Measurements from ENCODE around the gene SIRPD.
"Not testable (repeated sequence)": the region's sequence is repeated elsewhere in the genome, so short reads cannot be mapped to it uniquely, and the experiment has no call there.

The SIRPD gene

DNA sequence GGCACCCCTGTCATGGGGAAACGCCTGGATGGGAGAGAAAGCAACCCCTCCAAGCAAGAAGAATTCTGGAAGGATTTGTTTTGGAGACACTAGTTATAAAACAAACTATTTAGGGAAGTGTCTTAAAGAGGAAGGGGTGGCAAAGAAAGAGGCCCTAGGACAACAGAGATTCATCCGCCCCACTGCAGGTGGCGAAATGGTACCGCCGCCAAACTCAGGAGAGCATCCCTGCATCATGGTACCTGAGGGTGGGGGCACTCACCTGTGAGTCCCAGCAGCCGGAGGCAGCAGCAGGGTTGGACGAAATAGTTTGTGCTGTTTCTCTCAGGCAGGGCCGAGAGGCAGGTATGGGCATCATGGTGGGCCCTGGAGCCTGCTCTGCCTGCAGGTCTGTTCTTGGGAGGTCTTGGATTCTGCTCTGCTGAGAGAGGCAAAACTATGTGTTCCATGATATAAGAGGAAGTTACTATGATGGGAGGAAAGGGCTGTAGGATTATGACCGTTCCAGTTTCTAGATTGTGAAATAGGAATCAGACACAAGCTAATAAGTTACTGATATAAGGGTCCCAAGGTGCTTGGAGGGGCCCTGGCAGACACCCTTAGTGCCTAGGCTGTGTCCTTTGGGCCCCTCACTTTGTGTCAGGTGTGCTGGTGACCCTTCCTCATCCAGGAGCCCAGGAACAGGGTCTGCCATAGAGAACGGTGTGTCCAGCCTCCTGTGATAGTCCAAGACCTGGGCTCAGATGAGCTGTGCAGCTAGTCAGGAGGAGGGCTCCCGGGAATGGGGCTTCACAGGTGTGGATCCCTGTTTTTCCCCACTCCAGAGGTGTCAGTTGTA, 20.4 kb downstream of the SIRPD start:
- DNase-seq: no peak

DNA sequence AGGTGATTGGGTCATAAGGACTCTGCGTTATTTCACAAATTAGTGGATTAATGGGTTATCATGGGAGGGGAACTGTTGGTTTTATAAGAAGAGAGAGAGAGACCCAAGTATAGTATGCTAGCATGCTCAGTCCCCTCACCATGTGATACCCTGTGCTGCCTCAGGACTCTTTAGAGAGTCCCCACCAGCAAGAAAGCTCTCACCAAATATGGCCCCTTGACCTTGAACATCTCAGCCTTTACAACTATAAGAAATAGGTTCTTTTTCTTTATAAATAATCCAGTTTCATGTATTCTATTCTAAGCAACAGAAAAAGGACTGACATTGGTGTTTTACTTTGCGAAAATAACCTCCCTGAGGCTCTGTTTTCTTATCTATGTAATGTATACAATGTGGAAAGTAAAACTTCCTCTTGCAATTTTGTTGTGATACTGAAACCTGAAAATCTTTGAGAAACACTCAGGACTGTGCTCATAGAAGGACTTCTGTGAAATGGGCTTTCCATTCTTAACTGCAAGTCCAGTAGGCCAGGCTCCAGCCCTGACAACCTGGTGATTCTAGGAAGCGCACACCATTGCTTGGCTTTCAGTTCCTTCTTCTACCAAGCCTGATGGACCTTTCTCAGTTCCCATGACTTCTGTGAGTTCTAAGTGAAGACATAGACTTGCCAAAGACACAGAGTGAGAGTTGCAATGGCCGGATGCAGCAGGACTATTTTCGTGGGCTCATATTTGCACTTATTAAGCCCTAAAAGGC, 21.9 kb downstream of the SIRPD start:
- DNase-seq: no peak

DNA sequence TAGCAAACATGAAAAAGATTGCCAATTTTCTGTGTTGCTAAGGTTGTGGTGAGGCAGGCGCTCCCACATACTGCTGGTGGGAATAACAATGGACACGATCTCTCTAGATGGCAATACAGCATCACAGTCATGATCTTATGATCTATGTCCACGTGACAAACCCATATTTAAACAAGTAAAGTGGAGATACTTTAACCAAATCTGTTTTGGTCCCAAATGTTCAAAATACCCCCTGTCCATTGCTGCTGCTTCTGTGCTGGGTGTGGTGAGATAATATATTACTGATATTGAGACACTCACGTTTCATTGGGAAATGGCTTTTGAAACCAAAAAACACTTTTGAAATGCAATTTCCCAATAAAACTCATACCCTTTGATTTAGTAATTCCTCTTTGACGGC, 23.0 kb downstream of the SIRPD start:
- DNase-seq: no peak

DNA sequence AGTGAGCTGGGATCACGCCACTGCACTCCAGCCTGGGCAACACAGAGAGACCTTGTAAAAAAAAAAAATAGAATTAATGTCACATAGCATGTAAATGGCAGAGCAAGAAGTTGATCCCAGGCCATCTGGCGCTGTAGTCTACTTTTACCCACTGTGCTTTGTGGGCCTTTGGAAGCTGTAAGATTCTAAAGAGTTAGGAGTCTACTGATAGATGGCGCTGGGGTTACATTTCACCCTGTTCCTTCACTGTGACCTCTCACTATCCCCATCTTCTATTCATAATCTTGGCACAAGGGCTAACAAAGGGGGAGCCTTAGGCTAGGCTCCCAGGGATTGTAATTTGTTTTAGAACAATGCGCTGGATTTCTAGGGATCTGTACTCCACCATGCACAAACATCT, 24.4 kb downstream of the SIRPD start:
- DNase-seq: no peak

DNA sequence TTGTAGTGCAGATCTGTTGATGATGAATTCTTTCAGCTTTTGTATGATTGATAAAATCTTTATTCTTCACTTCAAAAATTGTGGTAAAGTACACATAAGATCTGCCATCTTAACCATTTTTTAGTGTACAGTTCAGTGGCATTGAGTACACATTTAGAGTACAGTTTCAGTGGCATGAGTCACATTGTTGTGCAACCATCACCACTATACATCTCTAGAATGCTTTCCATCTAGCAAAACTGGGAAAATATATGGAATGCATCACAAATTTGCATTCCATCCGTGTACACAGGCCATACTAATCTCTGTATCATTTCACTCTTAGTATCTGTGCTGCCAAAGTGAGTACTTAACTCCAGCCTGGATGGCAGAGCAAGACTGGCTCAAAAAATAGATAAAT, 28.7 kb downstream of the SIRPD start:
- DNase-seq: no peak

DNA sequence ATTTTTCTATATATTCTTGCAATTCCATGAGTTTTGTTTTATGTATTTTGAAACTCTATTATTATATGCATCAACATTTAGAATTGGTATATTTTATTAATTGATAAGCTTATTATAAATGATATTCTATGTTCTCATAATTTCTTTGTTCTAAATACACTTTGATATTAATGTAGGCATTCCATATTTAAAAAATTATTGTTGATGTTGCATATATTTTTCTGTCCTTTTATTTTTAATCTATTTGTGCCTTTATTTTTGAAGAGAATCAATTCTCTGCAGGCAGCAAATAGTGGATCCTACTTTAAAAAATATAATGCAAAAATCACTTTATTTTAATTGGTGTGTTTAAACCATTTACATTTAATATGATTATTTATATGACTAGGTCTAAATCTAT, 29.6 kb downstream of the SIRPD start:
- DNase-seq: no peak

DNA sequence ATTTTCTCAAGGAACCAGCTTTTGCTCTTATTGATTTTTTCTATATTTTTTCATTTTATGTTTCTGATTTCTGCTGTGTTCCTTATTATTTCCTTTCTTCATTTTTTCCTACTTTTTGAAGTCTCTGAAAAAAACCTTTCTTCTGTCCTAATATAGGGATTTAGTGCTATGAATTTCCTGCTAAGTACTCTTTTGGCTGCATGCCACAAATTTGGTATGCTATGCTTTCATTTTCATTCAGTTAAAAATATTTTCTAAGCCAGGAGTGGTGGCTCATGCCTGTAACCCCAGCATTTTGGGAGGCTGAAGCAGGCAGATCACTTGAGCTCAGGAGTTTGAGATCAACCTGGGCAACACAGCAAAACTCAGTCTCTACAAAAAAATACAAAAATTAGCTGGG, 30.6 kb downstream of the SIRPD start:
- no peak for DNase-seq

DNA sequence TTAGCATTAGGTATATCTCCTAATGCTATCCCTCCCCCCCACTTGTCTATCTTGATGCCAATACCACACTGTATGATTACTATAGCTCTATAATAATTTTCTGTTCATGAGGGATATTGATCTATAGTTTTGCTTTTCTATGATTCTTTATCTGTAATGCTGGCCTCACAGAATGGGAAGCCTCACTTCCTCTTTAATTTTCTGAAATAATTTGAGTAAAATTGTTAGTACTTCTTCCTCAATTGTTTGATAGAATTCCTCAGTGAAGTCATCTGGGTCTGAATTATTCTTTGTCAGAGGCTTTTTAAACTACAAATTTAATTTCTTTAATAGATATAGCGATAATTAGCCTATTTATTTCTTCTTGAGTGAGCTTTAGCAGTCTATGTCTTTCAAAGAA, 31.2 kb downstream of the SIRPD start:
- no peak for DNase-seq

DNA sequence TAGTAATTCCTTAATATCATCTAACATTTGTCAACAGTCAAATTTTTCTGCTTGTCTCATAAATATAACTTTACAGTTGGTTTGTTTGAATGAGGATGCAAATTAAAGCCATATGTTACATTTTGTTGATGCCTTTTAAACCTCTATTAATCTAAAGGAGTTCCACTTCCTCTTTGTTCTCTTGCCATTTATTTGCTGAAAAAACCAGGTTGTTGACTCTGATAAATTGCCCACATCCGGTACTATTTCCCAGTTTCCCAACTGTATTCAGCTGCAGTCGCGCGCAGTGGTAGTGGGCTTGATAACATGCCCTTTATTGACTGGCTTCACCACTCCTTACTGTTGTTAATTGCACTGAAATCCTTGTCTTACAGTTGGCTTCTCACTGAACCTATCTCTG, 33.5 kb downstream of the SIRPD start:
- DNase-seq: no peak

DNA sequence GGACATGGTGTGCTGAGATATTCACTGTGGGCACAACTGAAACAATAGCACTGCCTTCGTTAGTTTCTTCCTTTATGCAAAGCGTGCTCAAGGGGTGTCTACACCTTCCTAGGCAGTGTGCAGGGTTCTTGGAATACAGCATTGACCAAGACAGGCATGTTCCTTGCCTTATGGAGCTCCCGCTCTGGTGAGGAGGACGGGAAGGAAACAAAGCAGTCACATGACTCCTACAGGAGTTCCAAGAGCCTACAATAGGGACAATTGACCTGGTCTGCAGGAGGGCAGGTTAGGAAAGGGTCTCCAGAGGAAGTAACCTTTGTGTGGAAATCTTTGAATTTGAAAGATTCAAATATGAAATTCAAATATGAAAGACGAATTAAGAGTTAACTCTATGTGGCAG, 40.5 kb downstream of the SIRPD start:
- no peak for DNase-seq

DNA sequence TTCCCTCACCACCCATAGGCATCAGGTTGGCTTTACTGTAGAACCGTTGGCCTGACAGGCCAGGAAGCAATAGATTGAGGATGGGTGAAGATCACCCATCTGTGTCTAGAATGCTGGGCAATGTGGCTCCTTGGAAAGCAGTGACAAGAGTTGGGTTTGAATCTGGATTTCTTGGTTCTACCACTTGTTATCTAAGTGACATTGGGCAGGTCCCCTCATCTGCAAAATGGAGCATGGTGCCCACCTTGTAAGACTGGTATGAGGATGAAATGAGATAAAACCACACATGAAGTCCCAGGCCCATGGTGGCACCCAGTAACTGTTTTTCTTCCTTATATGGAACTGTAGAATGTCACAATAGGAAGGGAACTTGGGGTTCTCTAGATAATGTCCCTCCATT, 43.7 kb downstream of the SIRPD start:
- DNase-seq: no peak

DNA sequence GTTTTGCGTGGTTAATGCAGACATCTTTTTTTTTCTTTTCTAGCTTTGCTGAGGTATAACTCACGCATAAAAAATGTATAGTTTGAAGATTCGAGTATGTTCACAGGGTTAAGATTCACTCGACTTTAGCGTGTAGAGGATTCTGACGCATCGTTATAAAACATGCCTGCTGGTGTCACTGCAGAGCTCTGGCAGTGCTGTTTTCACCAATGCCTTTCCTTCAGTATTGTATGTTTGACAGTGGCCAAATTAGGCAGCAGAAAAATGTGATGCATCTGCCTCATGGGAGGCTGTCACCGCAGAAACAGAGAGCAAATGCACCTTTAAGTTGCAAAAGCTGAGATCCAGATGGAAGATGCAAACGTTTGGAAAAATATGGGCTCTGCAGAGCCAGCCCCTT, 48.3 kb downstream of the SIRPD start:
- DNase-seq: peak; percentile 2

DNA sequence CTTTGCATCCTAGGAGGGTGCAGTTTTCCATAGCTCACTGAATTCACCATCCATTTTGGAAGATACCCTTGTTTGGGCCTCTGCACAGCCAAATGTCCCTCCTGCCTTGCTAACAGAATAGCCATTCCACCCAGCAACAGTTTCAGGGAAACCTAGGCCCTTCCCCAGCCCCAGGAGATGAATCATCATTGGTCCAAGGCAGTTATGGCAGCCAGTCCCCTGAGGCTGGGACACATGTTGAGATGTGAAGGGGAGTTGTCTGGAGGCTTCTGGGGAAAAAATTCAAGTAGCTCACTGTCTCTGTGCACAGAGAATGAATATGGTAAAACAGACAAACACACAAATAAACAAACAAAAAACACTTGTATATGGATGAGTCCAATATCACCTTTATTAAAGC, 48.9 kb downstream of the SIRPD start:
- DNase-seq: no peak

DNA sequence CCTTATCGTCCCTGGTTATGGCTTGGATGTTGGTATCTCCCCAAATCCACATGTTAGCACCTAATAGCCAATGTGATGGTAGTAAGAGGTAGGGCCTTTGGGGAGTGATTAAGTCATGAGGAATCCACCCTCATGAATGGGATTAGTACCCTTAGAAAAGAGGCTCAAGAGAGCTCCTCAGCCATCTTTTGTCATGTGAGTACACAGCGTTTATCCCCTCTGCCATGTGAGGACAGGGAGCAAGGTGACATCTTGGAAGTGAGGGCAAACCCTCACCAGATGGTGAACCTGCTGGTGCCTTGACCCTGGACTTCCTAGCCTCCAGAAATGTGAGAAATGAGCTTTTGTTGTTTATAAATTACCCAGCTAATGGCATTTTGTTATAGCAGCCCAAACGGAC, 50.2 kb downstream of the SIRPD start:
- no peak for DNase-seq

DNA sequence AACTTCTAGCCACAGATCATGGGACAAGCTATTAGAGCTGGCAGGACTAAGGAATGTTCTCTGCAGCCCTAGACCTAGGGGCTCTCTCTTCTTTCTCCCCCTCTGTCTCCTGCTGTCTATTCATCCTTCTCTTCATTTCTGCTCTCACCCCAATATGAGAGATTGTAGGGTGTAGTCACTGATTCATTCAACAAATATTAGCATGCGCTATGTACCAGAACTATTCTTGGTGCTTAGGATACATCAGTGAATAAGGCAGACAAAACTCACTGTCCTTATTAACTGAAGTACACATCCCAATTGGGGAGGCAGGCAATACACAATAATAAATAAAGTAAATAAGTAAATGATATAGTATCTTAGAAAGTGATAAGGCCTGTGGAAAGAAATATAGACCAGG, 51.6 kb downstream of the SIRPD start:
- DNase-seq: no peak

DNA sequence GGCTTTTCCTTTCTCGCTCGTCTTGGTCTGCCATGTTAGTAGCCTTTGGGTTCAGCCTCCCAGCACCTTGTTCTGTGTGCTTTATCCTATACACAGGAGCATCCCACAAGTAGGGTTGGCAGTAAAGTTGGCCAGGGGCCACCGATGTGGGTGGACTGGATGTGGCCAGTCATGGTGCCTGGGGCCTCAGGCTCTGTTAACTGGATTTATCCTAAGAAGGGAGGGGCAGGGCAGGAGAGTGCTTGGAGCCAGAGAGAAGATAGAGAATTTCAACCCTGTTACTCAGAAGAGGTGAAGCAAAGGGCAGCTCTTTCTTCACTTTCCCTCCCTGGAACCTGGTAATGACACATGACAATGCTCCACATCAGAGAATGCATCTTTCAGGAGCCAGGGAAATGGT, 52.1 kb downstream of the SIRPD start:
- no peak for DNase-seq

DNA sequence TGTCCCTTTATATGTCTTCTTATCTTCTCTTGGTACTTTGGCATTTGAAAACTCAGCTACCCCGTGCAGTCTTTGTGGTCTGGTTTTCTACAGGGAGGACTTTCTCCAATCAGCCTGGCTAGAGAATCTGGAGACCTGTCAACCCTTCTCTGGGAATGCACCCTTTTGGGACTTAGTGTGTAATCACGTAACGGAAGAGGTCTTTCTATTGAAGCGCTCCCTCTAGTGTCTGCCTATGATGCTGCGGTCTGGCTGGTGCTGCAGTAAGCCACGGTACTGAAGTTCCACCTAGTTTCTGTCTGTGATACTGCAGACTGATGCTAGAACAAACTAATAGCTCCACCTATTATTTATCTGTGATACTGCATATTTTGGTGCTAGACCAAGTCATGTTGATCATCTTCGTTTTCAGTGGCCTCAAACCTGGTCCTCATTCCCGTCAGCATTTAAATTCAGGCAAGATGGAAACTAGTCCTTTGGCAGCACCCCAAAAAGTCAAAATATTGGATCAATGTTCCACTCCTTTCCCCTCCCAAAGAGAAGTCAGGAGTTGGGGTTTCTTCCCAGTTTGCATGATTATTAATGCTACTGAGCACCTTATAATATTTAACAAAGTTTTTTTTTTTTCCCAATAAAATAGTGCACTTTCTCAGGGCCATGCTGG, 53.8 kb downstream of the SIRPD start:
- peak; percentile 79 for DNase-seq

DNA sequence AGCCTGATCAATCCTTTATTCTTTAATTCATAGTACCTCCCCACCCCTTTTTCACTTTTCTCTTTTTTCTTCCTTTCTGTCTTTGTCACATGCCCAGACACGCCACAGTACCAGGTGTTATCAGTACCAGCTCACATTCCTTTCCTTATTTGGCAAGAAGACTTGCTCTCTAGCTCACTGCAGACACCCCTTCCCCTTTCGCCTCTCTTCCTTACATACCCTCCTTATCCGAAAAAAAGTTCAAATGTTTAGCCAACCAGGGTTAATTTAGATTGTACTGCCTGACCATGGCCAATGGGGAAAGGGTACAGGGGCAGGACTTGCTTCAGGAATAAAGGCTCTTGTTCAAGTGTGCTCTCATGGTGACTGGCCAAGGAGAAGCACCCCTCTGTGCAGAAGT, 57.0 kb downstream of the SIRPD start:
- no peak for DNase-seq

DNA sequence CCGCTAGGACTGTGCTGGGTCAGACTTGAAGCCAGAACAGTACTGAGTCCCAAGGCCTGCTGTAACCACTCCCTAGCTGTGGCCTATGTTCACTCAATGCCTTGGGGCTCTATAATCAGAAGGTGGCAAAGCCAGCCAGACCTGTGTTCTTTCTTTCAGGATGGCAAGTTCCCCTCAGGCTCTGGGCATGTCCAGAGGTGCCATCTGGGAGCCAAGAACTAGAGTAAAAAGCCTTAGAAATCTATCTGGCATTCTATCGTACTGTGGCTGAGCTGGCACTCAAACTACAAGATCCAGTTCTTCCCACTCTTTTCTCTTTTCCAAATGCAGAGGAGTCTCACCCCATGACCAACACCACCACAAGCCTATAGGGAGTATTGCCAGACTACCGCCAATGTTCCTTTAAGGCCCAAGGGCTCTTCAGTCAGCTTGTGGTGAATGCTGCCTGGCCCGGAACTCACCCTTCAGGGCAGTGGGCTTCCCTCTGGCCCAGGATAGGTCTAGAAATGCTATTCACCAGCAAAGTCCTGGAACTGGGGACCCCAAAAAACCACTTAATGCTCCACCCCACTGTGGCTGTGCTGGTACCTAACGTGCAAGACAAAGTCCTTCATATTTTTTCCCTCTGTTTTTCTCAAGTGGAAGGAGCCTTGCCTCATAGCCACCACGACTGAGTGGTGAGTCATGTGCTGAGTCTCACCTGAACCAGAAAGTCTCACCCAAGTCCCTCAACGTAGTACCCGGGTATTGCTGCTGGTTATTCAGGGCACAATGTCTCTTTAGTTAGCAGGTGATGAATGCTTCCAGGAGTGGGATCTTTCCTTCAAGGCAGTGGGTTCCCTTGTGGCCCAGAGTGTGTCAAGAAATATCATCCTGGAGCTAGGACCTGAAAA, 57.7 kb downstream of the SIRPD start:
- no peak for DNase-seq

DNA sequence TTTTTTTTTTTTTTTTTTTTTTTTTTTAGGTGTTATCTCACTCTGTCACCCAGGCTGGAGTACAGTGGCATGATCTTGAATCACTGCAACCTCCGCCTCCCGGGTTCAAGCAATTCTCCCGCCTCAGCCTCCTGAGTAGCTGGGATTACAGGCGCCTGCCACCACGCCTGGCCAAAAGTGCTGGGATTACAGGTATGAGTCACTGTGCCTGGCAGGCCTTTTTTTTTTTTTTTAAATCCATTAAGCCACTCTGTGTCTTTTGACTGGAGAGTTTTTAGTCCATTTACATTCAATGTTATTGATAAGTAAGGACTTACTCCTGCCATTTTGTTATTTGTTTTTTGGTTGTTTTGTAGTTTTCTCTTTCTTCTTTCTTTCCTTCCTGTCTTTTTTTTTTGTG, 60.1 kb downstream of the SIRPD start:
- DNase-seq: not testable (repeated sequence)

DNA sequence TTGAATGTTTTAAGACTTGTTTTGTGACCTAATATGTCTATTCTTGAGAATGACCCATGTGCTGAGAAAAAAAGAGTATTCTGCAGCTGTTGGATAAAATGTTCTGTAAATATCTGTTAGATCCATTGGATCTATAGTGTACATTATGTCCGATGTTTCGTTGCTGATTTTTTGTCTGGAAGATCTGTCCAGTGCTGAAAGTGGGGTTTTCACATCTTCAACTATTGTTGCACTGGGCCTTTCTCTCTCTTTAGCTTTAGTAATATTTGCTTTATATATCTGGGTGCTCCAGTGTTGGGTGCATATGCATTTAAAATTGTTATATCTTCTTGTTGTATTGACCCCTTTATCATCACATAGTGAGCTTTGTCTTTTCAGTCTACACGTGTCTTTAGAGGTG, 60.6 kb downstream of the SIRPD start:
- DNase-seq: no peak

DNA sequence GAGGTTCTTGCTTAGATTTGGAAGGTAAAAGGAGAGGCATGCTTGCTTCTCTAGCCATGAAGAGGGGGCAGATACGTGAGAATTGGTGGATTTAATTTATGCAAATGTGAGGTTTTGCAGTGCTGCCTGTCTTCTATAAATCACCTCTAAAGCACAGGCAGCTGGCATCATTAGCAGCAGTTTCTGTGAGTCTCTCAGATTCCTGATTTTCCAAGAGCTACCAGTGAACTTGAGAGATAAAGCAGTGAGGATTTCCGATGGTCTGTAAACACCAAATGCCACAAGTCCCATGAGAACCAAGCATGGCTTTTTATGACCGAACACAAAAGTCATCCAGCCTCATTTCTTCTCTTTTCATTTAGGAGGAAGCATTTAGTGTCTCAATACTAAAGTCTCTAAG, 63.1 kb downstream of the SIRPD start:
- no peak for DNase-seq

DNA sequence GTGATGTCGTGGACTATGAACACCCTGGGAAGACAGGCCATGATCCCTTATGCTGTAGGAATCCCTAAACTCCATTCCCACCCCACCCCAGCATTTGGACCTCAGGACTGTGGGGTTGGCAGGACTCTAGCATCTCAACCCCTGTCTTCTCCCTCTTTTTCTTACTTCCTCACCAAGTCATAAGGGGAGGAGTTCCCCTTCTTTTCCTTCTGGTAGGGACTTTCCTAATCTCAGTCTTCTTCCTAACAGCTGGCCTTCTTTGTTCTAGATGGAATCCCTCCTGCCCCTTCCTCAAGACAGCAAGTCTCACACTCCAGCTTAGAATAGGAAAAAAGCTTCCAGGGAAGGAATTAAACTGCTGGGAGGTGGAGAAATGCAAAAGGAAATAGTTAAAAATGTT, 64.0 kb downstream of the SIRPD start:
- no peak for DNase-seq
